ENCODE results near the gene RAPGEF1.

DNA sequence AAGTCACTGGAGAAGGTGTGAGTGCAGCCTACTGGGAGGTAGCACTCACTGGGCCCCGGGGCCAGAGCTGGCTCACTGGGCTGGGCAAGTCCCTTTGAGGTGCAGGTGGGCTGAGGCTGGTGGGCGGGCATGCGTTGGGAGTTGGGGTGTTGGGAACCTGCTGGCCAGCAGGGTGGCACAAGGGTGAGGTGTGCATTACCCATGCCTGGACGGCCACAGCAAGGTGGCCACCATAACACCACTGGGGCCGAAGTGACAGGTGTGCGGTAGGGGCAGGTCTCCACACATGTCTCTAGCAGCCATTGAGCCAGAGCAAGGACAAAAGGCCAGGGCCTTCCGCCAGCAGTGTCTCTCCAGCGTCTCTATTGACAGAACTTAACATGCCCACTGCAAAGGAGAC lies 172.0 kb downstream of the RAPGEF1 start:
- TF ChIP-seq, protein P1, sequence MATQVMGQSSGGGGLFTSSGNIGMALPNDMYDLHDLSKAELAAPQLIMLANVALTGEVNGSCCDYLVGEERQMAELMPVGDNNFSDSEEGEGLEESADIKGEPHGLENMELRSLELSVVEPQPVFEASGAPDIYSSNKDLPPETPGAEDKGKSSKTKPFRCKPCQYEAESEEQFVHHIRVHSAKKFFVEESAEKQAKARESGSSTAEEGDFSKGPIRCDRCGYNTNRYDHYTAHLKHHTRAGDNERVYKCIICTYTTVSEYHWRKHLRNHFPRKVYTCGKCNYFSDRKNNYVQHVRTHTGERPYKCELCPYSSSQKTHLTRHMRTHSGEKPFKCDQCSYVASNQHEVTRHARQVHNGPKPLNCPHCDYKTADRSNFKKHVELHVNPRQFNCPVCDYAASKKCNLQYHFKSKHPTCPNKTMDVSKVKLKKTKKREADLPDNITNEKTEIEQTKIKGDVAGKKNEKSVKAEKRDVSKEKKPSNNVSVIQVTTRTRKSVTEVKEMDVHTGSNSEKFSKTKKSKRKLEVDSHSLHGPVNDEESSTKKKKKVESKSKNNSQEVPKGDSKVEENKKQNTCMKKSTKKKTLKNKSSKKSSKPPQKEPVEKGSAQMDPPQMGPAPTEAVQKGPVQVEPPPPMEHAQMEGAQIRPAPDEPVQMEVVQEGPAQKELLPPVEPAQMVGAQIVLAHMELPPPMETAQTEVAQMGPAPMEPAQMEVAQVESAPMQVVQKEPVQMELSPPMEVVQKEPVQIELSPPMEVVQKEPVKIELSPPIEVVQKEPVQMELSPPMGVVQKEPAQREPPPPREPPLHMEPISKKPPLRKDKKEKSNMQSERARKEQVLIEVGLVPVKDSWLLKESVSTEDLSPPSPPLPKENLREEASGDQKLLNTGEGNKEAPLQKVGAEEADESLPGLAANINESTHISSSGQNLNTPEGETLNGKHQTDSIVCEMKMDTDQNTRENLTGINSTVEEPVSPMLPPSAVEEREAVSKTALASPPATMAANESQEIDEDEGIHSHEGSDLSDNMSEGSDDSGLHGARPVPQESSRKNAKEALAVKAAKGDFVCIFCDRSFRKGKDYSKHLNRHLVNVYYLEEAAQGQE (IDR thresholded peaks at IDR 0.05; ENCODE audit: low read depth) = no peak
- no peak for TF ChIP-seq FOXM1 (IDR thresholded peaks at IDR 0.05; ENCODE audit: borderline replicate concordance, low read depth)
- no peak for TF ChIP-seq CEBPB (IDR thresholded peaks at IDR 0.05)
- no peak for TF ChIP-seq TAF1 (IDR thresholded peaks at IDR 0.05; ENCODE audit: low read depth)
- no peak for TF ChIP-seq RAD21 (IDR thresholded peaks at IDR 0.05; ENCODE audit: low read depth)
- no peak for TF ChIP-seq CREB1 (IDR thresholded peaks at IDR 0.05; ENCODE audit: low read depth)
- TF ChIP-seq YY1 (IDR thresholded peaks at IDR 0.05; ENCODE audit: low read depth) = no peak
- no peak for TF ChIP-seq ZBTB7A (IDR thresholded peaks at IDR 0.05; ENCODE audit: low read depth)
- TF ChIP-seq TEAD4 (IDR thresholded peaks at IDR 0.05) = no peak
- TF ChIP-seq TCF12 (IDR thresholded peaks at IDR 0.05; ENCODE audit: low read depth) = no peak
- no peak for TF ChIP-seq EP300 (IDR thresholded peaks at IDR 0.05; ENCODE audit: borderline replicate concordance)
- TF ChIP-seq, protein P2, sequence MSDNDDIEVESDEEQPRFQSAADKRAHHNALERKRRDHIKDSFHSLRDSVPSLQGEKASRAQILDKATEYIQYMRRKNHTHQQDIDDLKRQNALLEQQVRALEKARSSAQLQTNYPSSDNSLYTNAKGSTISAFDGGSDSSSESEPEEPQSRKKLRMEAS (IDR thresholded peaks at IDR 0.05) = no peak
